ENCODE measurements around the gene NPY2R.

NPY2R gene

DNA sequence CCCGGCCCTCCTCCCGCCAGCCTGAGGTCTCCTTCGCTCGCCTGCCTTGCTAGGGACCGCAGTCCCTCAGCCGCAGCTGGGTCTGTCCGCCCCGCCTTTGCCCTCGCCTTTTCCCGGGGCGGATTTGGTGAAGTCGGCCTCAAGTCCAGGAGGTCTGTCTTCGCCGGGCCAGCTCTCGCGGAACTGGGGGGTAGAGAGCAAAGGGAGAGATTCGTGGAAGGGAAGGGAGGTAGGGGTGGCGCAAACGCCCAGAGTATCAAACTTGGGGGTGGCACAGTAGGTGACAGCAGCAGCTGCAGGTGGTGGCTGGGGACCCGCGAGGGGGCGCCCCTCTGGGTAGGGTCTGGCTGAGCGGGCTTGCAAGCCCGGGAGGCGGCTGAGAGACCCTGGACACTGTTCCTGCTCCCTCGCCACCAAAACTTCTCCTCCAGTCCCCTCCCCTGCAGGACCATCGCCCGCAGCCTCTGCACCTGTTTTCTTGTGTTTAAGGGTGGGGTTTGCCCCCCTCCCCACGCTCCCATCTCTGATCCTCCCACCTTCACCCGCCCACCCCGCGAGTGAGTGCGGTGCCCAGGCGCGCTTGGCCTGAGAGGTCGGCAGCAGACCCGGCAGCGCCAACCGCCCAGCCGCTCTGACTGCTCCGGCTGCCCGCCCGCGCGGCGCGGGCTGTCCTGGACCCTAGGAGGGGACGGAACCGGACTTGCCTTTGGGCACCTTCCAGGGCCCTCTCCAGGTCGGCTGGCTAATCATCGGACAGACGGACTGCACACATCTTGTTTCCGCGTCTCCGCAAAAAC is at the start of gene NPY2R:
Gene NPY2R, plus strand, starts transcription at position 379 of the 797 bp plus-strand sequence. CDS start 5,304 bp downstream, outside the sequence.
- intact Hi-C loops (cut with DNase I), result no loop called here
- peak in 19 of 42 donors; percentile 3 to 73 (median 25) for DNase-seq

DNA sequence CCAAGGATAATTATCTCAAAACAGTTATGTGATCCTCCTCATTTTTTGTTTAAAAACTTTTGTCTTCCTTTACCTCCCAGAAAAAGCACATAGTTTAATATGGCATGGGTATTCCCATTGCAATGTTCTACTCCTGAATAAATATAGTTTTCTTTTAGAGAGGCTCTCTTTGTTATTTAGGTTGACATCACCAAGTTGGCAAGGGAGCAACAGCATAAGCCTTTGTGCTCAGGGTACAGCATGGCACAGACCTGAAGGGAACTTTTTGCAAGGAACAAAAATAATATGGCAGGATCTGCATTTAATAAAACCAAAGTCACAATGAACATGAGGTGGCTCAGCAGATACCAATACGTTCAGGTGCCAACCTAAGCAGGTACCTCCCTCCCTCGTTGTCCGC is 47.1 kb upstream of the NPY2R start:
- intact Hi-C loops (cut with DNase I), result no loop called here
- peak in 6 of 42 donors; percentile 6 to 62 (median 38) for DNase-seq

DNA sequence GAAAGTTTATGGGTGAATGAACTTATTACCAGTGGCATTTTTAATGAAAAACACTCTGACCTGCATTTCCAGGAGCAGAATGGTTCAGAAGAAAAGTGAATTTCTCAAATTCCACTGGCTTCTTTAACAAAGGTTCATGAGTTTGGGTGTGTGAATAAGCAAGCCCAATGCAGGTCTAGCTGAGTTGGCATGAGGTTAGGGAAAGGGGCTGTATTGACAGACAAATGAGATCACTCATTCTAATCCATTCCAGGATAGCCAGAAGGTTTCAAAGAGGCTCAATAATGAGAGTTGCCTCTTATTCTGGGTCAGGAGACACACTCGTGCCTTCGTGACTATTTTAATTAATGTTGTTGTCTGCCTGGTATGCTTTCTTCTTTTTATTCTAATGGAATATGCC is 43.7 kb upstream of the NPY2R start:
- DNase-seq, result no peak
- intact Hi-C loops (cut with DNase I), result no loop called here

DNA sequence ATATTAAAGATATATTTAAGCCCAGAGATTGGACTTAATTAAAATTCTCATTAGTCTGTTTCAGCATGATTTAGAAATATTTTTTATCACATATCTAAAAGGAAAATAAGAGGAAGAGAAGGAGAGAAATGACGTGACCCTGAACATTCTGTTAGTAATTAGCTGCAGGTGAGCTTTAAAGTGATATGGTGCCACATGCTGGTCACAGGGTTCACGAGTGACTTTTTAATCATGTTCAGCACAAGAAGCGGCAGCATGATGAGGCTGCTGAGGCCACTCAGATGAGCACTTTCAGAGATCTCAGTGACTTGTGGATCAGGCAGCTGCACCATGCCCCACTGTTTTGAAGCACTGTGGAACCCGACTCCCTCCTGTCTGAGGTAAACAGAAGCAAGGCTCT is 37.9 kb upstream of the NPY2R start:
- intact Hi-C loops (cut with DNase I), result no loop called here

DNA sequence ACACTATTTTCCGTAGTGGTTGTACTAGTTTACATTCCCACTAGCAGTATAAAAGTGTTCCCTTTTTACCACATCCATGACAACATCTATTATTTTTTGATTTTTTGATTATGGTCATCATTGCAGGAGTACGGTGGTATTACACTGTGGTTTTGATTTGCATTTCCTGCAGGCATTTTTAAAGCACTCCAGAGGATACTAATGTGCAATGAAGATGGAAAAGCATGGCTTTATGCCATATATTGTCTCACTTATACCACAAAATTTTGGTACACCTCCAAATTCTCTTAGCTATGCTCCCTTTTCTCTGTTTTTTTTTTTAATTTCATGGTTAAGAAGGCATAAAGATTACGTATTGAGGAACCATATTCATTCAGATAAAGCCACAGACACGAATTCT is 35.1 kb upstream of the NPY2R start:
- no peak for DNase-seq
- intact Hi-C loops (cut with DNase I), result no loop called here

More for the DNA sequence above, 37.9 kb upstream of the NPY2R start:
- DNase-seq, result no peak

DNA sequence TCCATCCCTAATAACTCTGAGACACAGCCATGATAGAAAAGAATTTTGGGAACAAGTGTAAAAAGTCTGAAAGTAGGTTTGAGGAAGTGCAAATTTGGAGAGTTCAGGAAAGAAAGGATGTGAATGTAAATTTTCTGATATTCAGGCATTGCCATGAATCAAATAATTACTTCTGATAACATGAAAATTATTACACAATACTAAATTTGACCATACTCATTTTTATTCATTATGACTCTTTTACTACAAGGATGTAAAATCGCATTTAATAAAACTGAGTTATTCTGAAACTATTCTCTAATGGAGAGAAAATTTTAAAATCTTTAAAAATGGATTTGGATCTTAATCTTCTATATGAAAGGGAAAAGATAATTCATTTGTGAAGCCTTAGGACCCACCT is 33.8 kb upstream of the NPY2R start:
- DNase-seq, result no peak
- intact Hi-C loops (cut with DNase I), result no loop called here

DNA sequence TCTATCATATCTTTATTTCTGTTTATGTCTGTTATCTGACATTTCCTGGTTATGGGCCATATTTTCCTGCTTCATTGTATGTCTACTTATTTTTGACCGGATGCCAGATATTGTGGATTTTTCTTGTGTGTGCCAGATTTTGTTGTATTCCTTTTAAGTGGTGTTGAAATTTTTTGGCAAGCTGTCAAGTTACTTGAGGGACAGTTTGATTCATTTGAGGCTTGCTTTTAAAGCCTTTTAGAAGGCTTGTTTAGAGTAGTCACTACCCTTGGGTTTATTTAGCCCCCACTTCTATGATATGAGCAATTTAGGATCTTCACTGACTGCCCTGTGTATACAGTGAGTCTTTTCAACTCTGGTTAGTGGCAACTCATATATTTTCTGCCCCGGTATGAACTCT is 29.2 kb upstream of the NPY2R start:
- DNase-seq, result no peak
- intact Hi-C loops (cut with DNase I), result no loop called here

- DNase-seq, result no peak
- intact Hi-C loops (cut with DNase I), result no loop called here
These were observed 21.5 kb upstream of the NPY2R start for GRCh38 chr4:155186972-155187371.

DNA sequence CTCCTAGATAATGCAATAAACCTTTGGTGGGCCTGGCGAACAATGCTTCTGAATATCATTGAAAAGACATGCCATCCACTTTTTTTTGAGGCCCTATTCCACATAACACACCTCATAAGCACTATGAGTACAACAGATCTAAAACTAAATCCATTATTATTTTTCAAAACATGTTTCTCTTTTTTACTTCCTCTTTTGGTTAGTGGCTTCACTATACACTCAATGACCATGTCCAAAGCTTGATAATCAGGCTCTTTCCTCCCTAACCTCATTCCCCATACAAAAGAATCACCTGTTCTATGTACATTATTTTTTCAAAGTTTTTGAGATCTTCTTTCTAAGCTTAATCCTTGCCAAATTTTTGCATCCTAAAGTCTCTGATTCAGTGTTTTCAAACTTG is 20.4 kb upstream of the NPY2R start:
- intact Hi-C loops (cut with DNase I), result no loop called here
- DNase-seq, result no peak

- no peak for DNase-seq
- intact Hi-C loops (cut with DNase I), result no loop called here
These were observed 18.3 kb upstream of the NPY2R start for GRCh38 chr4:155190099-155190498.

GRCh38 chr4:155197757-155198156 is 10.7 kb upstream of the NPY2R start:
- no peak for DNase-seq
- intact Hi-C loops (cut with DNase I), result no loop called here

GRCh38 chr4:155207534-155208257 is 740 bp upstream of the NPY2R start:
- intact Hi-C loops (cut with DNase I), result no loop called here
- peak in 26 of 42 donors; percentile 3 to 65 (median 27) for DNase-seq

DNA sequence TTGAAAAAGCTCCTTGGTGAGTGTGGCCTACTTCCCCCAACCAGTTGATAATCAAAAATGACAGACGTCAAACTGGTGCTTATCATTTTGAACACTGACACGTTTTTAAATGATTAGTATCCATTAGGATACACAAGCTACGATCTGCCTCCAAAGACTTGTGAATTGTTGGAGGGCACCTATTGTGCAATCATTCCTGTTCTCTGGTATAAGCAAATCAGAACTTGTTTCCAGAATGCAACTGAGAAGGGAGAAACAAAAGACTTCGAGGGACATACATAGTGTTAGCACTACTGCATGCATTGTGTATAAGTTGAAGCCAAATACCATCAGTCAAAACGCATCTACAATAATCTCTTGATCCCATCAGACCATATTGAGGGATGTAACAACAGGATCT is 11.6 kb downstream of the NPY2R start:
- intact Hi-C loops (cut with DNase I), result no loop called here
- no peak for DNase-seq

DNA sequence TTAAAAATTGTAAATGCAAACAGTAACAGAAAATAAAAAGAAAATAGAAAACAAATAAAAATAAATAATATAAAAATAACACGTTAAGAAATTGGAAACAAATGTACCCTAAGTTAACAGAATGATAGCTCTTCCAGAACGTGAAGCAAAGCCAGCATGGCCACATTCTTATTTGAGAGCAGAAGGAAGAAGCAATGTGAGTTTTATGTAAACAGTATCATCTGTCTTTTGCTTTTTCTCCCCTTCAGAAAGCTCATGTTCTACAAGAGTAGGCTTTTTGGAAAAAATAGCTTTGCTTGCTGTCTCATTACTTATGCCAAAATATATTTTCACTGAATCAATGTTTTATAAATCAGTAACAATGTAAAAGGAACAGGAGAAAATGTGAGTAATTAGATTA is 18.7 kb downstream of the NPY2R start:
- intact Hi-C loops (cut with DNase I), result no loop called here
- DNase-seq, result no peak

DNA sequence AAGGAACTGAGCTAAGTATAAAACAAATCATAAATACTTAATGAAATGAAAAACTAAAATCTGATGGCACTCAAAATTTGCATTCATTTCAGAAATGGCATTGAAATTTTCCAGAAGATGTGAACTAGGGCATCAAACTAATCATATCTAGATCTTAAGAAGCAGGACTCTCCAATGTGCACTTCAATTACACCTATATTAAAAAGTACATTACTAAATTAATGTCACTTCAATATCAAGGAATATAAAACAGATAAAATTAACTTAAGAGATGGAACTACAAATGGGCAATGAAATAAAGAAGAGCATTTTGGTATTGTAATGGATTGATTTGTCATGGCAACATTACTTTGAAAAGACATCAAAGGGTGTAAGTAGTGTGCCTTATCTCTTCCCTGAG is 20.3 kb downstream of the NPY2R start:
- DNase-seq, result no peak
- intact Hi-C loops (cut with DNase I), result no loop called here

DNA sequence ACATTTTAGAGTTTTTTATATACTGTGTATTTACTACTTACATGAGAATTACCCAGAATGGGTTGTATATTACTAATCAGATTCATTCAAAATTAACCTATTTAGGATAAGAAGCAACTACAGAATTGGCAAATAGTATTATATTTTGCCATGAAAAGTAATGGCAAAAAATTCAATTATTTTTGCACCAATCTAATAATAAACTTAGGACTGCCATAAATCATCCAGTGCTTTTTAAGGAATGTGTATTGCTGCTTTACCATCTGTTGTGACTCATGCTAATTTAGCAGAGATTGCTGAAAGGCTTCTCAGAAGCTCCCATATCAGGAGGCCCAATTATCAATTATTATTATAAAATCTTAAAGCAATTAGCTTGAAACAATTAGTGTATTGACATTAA is 24.0 kb downstream of the NPY2R start:
- intact Hi-C loops (cut with DNase I), result no loop called here
- no peak for DNase-seq

GRCh38 chr4:155234206-155234605 is 25.8 kb downstream of the NPY2R start:
- DNase-seq, result no peak
- intact Hi-C loops (cut with DNase I), result no loop called here

DNA sequence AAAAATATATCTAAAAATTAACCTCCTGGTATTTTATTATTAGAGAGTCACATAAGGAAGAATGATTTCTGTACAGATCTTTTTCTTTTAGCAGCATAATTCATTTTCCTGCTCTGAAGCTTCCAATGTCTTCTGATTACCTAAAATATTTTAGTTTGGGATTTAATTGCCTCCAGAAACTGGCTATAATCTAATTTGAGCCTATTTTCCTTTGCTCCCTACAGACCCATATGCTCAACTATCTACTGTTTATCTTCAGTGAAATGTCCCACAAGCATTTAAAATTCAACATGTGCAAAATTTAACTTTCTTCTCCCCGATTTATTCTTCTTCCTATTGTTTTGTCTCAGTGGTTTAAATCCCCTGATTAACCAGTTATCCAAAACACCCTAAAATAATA is 29.1 kb downstream of the NPY2R start:
- no peak for DNase-seq
- intact Hi-C loops (cut with DNase I), result no loop called here

DNA sequence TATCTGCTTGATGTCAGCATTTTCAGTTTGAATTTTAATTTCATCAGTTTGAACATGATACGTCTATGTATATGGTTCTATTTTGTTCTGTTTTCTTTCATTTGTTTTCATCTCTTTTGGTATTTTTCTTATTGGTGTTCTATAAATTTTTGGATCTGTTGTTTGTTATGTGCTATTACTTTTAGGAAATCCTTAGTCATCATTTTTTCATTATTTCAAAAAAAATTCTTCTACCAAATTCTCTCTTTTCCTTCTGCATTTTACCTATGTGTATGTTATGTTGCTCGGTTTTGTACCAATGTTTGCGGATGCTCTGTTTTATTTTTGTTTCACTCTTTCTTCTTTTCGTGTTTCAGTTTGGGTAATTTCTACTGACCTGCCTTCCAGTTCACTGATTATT is 32.8 kb downstream of the NPY2R start:
- DNase-seq, result no peak
- intact Hi-C loops (cut with DNase I), result no loop called here

- DNase-seq, result no peak
- intact Hi-C loops (cut with DNase I), result no loop called here
These were observed 33.2 kb downstream of the NPY2R start for GRCh38 chr4:155241664-155242063.

GRCh38 chr4:155245105-155245504 is 36.7 kb downstream of the NPY2R start:
- DNase-seq, result no peak
- intact Hi-C loops (cut with DNase I), result no loop called here

Measured in head of caudate nucleus (tissue), 42 donors.